Upper lobe of left lung (tissue), 6 donors: Measurements from ENCODE around the gene PDPK1. TPM values are rescaled to one million over a fixed set of nuclear protein-coding genes. Genes with fewer than 3 reads are reported as not detected.

ENCODE experiments used
- ATAC-seq, 2 donors: fragments of 200-7000 bp; cut with Tn5 transposase; one replicate each; pipeline ENCODE4 v1.9.1; 2022; ENCODE audit warnings: mild to moderate bottlenecking in 2 of 2, moderate library complexity in 2 of 2; ENCODE audit not compliant: low FRiP score in 2 of 2
- DNase-seq, 2 donors: peaks; one replicate each; pipeline ENCODE4 v3.0.0-alpha.2; 2019 to 2020
- H3K27ac ChIP-seq, 4 donors: fragments of 200-600 bp; sonication (generic); one replicate each; pipeline ENCODE4 v1.5.1; 2016 to 2019
- H3K27me3 ChIP-seq, 4 donors: fragments of 200-600 bp; sonication (generic); one replicate each; pipeline ENCODE4 v1.5.1; 2017 to 2019
- H3K36me3 ChIP-seq, 4 donors: fragments of 200-600 bp; sonication (generic); one replicate each; pipeline ENCODE4 v1.5.1; 2016 to 2019
- H3K4me1 ChIP-seq, 4 donors: fragments of 200-600 bp; sonication (generic); one replicate each; pipeline ENCODE4 v1.5.1; 2018 to 2019
- H3K4me3 ChIP-seq, 4 donors: fragments of 200-600 bp; sonication (generic); one replicate each; pipeline ENCODE4 v1.5.1; 2017 to 2019; ENCODE audit warnings: mild to moderate bottlenecking in 2 of 4, moderate library complexity in 1 of 4
- H3K9me3 ChIP-seq, 4 donors: fragments of 200-600 bp; sonication (generic); one replicate each; pipeline ENCODE4 v1.5.1; 2018 to 2019
- EP300 ChIP-seq, 4 donors: sonication (generic); formaldehyde crosslinking; IDR thresholded peaks; one replicate each; pipeline ENCODE4 v1.5.1; 2017; ENCODE audit warnings: antibody characterized with exemption in 4 of 4, control low read depth in 2 of 4
- POLR2A ChIP-seq, 4 donors: fragments of 450-650 bp; IDR thresholded peaks; one replicate each; pipeline ENCODE4 v1.5.1; 2016 to 2017; ENCODE audit warnings: antibody characterized with exemption in 4 of 4, mild to moderate bottlenecking in 2 of 4
- POLR2AphosphoS5 ChIP-seq, 2 donors: sonication (generic); formaldehyde crosslinking; IDR thresholded peaks; one replicate each; pipeline ENCODE4 v1.5.1; 2017; ENCODE audit warnings: antibody characterized with exemption in 2 of 2
- WGBS, 2 donors: methylation state at CpG; one replicate each; pipeline ENCODE4 v1.1.5; 2017 to 2018; 5-methylcytosine and 5-hydroxymethylcytosine counted together
- total RNA-seq, 6 donors: library from RNA; depleted of rRNA in 4 of 6; stranded (reverse); fragments of >200 nt in 4 of 6; gene quantifications; one replicate each; pipeline versions ENCODE4 v1.1.0 to v1.2.1, GENCODE V29; 2016 to 2021
- TF ChIP-seq, protein P1 (sequence below), 6 experiments: fragments of 450-650 bp in 4 of 6; fragments of 200-600 bp in 2 of 6; sonication (generic) in 2 of 6; IDR thresholded peaks; one replicate each; pipeline ENCODE4 v1.5.1; 2016 to 2019; ENCODE audit warnings: antibody characterized with exemption in 6 of 6
- donor health status: DM: no; HTN: no; CAD: no; lungs with moderate emphysema.
- donor health status: DM: no; HTN: yes; CAD: no; lungs with severe emphysema.

PDPK1 gene
- total RNA-seq, 6 donors from 2014 or later: 39.4 to 83.1 (median 67.2) TPM

DNA sequence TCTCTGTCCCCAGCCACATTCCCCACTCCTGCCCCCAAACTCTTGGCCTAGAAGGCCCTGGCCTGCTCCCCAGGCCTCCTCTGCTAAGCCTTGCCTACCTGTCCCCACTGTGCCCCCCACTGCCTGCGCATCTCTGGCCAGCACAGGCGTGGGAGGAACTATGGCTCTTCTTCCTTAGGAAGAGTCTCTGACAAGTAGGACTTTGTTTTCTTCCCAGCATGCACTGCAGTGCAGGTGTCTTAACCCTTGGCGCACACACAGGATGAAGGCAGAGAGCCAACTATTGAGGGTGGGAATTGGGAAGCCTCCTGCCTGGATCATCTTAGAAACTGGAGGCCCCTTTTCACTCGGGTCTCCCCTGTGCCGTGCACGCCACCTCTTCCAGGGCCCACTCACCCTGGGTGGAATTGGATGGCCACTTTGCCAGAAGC, 14.0 kb upstream of the PDPK1 start:
- DNase-seq: peak in 1 of 2 donors; percentile 21

DNA sequence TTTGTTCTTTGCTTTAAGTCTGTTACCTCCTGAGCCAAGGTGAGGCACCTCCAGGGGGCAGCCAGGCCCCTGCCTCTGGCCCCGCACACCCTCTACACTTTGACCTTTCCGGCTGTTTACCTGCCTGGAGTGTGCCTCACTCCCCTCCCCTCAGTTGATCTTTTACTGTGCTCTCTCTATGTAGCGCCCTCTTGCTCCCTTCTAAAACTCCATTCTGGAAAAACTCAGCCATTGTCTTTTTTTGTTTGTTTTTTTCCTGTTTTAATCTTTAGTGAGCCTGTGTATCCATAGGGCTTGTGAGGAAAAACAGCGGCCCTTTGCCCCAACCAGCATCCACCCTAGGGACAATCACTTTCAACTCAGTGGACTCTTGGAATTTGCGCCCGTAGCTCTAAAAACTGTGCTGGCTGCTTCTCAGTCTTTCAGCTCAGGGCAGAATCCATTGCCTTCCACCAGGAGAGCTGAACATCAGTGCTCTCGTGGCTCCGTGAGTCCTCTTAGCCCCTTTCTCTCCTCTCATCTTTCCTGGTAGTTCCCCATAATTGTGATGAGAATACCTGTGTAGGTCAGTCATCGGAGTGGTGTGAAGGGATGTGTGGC, 13.4 kb upstream of the PDPK1 start:
- H3K9me3 ChIP-seq: no peaks in the 10 kb centered on the region
- ATAC-seq (no peak), DNase-seq (peak in 1 of 2 donors; percentile 24)
- 94 to 95% methylated on average over 9 of the region's 9 CpGs for WGBS, 2 donors
- peaks cover 3 to 70% (median 57%) of the 10 kb centered on the region in 4 donors for H3K36me3 ChIP-seq
- no peaks in the 10 kb centered on the region for H3K27me3 ChIP-seq
- no peak overlapping the region for H3K27ac ChIP-seq
- TF ChIP-seq POLR2A (IDR thresholded peaks at IDR 0.05) (no peak), EP300 (IDR thresholded peaks at IDR 0.05) (no peak), POLR2AphosphoS5 (IDR thresholded peaks at IDR 0.05) (no peak)
- TF ChIP-seq, protein P1, sequence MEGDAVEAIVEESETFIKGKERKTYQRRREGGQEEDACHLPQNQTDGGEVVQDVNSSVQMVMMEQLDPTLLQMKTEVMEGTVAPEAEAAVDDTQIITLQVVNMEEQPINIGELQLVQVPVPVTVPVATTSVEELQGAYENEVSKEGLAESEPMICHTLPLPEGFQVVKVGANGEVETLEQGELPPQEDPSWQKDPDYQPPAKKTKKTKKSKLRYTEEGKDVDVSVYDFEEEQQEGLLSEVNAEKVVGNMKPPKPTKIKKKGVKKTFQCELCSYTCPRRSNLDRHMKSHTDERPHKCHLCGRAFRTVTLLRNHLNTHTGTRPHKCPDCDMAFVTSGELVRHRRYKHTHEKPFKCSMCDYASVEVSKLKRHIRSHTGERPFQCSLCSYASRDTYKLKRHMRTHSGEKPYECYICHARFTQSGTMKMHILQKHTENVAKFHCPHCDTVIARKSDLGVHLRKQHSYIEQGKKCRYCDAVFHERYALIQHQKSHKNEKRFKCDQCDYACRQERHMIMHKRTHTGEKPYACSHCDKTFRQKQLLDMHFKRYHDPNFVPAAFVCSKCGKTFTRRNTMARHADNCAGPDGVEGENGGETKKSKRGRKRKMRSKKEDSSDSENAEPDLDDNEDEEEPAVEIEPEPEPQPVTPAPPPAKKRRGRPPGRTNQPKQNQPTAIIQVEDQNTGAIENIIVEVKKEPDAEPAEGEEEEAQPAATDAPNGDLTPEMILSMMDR (IDR thresholded peaks at IDR 0.05): no peak
- peaks cover 14 to 48% (median 25%) of the 10 kb centered on the region in 4 donors for H3K4me1 ChIP-seq
- no peak overlapping the region for H3K4me3 ChIP-seq

More for the DNA sequence above, 14.0 kb upstream of the PDPK1 start:
- Histone ChIP-seq H3K4me3 (no peak overlapping the region), H3K27ac (no peak overlapping the region), H3K4me1 (peaks cover 20 to 54% (median 31%) of the 10 kb centered on the region in 4 donors), H3K9me3 (no peaks in the 10 kb centered on the region), H3K27me3 (no peaks in the 10 kb centered on the region), H3K36me3 (peaks cover 3 to 69% (median 52%) of the 10 kb centered on the region in 4 donors)
- ATAC-seq: no peak
- WGBS, 2 donors: 86 to 89% methylated on average over 6 of the region's 6 CpGs
- TF ChIP-seq POLR2AphosphoS5 (IDR thresholded peaks at IDR 0.05) (no peak), POLR2A (IDR thresholded peaks at IDR 0.05) (no peak), EP300 (IDR thresholded peaks at IDR 0.05) (no peak)
- TF ChIP-seq, protein P1 (IDR thresholded peaks at IDR 0.05): no peak

- 42 to 51% methylated on average over 7 to 8 of the region's 8 CpGs for WGBS, 2 donors
- H3K4me3 ChIP-seq: no peak overlapping the region
- no peaks in the 10 kb centered on the region for H3K27me3 ChIP-seq
- ATAC-seq (peak in 1 of 2 donors; percentile 13), DNase-seq (peak; percentile 42 to 73)
- no peaks in the 10 kb centered on the region for H3K9me3 ChIP-seq
- H3K36me3 ChIP-seq: peaks cover 7 to 74% (median 59%) of the 10 kb centered on the region in 4 donors
- TF ChIP-seq EP300 (IDR thresholded peaks at IDR 0.05) (no peak), POLR2AphosphoS5 (IDR thresholded peaks at IDR 0.05) (no peak), POLR2A (IDR thresholded peaks at IDR 0.05) (no peak)
- TF ChIP-seq, protein P1 (IDR thresholded peaks at IDR 0.05): no peak
- H3K27ac ChIP-seq: peak overlapping the region; percentile 28 to 78 (median 33)
- peaks cover 7 to 39% (median 19%) of the 10 kb centered on the region in 4 donors for H3K4me1 ChIP-seq
Observed at GRCh38 chr16:2526135-2526534, 11.7 kb upstream of the PDPK1 start.

DNA sequence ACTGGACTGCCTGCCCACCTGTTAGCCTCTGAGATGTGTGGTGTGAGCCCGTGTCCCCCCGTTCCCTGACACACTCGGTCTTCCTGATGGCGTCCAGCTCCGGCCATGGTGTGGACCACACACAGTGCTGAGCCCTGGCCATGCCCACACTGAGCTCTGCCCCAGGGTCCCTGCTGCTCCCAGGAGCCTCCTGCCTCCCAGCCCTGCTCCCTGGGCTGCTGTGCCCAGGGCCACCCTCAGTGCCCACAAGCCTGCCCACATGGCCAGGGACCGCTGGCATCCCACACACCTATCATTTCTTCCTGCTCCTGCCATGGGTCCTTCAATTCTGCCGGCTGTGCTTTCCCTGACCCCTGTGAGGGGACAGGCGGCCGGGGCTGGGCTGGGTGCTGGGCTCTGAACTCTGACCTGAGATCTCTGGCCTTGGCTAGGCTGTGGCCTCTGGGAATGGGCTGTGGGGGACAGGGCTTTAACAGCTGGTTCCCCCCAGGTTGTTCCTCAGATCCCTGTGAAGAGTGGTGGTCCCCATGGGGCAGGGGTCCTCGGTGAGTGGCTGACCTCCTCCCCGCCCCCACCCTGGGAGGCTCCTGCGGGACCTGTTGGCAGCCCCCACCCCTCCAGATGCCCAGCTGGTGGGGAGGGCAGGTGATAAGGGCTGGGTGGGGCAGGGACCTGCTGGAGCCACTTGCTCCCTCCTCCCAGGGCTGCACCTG, 10.6 kb upstream of the PDPK1 start:
- 88 to 91% methylated on average over 9 to 10 of the region's 12 CpGs for WGBS, 2 donors
- Histone ChIP-seq H3K27ac (peak overlapping the region in 2 of 4 donors; percentile 36 to 78), H3K9me3 (no peaks in the 10 kb centered on the region), H3K4me1 (peaks cover 8 to 37% (median 20%) of the 10 kb centered on the region in 4 donors), H3K36me3 (peaks cover 7 to 72% (median 58%) of the 10 kb centered on the region in 4 donors), H3K27me3 (no peaks in the 10 kb centered on the region), H3K4me3 (no peak overlapping the region)
- ATAC-seq (no peak), DNase-seq (peak in 1 of 2 donors; percentile 60)
- TF ChIP-seq, protein P1 (IDR thresholded peaks at IDR 0.05): no peak
- TF ChIP-seq POLR2AphosphoS5 (IDR thresholded peaks at IDR 0.05) (no peak), EP300 (IDR thresholded peaks at IDR 0.05) (no peak), POLR2A (IDR thresholded peaks at IDR 0.05) (no peak)
